ENCODE data around the gene SNX32. TPM values are rescaled to one million over a fixed set of nuclear protein-coding genes. Genes with fewer than 3 reads are reported as not detected.

SNX32 gene
- total and polyA plus RNA-seq, 5 donors = 0.20 to 0.88 (median 0.34) TPM; not detected in 1

- Histone ChIP-seq H3K27me3 (ENCODE audit: control insufficient read depth, insufficient read depth) (no peaks in the 10 kb centered on the region), H3K4me3 (ENCODE audit: low read length) (no peak overlapping the region), H3K27ac (ENCODE audit: low read length) (no peak overlapping the region), H3K4me1 (ENCODE audit: control insufficient read depth, insufficient read depth, low read length) (no peaks in the 10 kb centered on the region), H3K9me3 (ENCODE audit: control insufficient read depth, low read length) (no peaks in the 10 kb centered on the region)
- 94% methylated on average over 33 of the region's 33 CpGs for WGBS
- ATAC-seq (no peak), DNase-seq (peak in 2 of 3 donors; percentile 53 to 63)
- intact Hi-C loops (cut with DNase I) = no loop called here
These were observed 18.9 kb downstream of the SNX32 start for GRCh38 chr11:65852508-65853245.

- H3K27ac ChIP-seq (ENCODE audit: low read length) = no peak overlapping the region
- DNase-seq (peak; percentile 13 to 34 (median 32)), ATAC-seq (no peak)
- H3K4me1 ChIP-seq (ENCODE audit: control insufficient read depth, insufficient read depth, low read length) = no peaks in the 10 kb centered on the region
- H3K9me3 ChIP-seq (ENCODE audit: control insufficient read depth, low read length) = no peaks in the 10 kb centered on the region
- H3K4me3 ChIP-seq (ENCODE audit: low read length) = no peak overlapping the region
- no peaks in the 10 kb centered on the region for H3K27me3 ChIP-seq (ENCODE audit: control insufficient read depth, insufficient read depth)
- 89% methylated on average over 6 of the region's 6 CpGs for WGBS
- intact Hi-C loops (cut with DNase I) = no loop called here
These were observed 19.6 kb downstream of the SNX32 start for GRCh38 chr11:65853246-65853979.

- ATAC-seq = no peak
- peak in 1 of 3 donors; percentile 21 for DNase-seq
- intact Hi-C loops (cut with DNase I) = no loop called here
- H3K9me3 ChIP-seq (ENCODE audit: control insufficient read depth, low read length) = no peaks in the 10 kb centered on the region
- H3K27ac ChIP-seq (ENCODE audit: low read length) = no peak overlapping the region
- H3K4me3 ChIP-seq (ENCODE audit: low read length) = no peak overlapping the region
- no peaks in the 10 kb centered on the region for H3K4me1 ChIP-seq (ENCODE audit: control insufficient read depth, insufficient read depth, low read length)
- no peaks in the 10 kb centered on the region for H3K27me3 ChIP-seq (ENCODE audit: control insufficient read depth, insufficient read depth)
- WGBS = 94% methylated on average over 4 of the region's 4 CpGs
These were observed 20.4 kb downstream of the SNX32 start for GRCh38 chr11:65854161-65854592.

GRCh38 chr11:65854852-65855837 lies 21.4 kb downstream of the SNX32 start:
- DNase-seq (peak; percentile 11 to 66 (median 46)), ATAC-seq (no peak)
- 71% methylated on average over 15 of the region's 15 CpGs for WGBS
- no peaks in the 10 kb centered on the region for H3K27me3 ChIP-seq (ENCODE audit: control insufficient read depth, insufficient read depth)
- H3K9me3 ChIP-seq (ENCODE audit: control insufficient read depth, low read length) = no peaks in the 10 kb centered on the region
- H3K4me1 ChIP-seq (ENCODE audit: control insufficient read depth, insufficient read depth, low read length) = peaks cover 3% of the 10 kb centered on the region
- no peak overlapping the region for H3K27ac ChIP-seq (ENCODE audit: low read length)
- intact Hi-C loops (cut with DNase I) = no loop called here
- no peak overlapping the region for H3K4me3 ChIP-seq (ENCODE audit: low read length)

GRCh38 chr11:65855927-65856363 lies 22.2 kb downstream of the SNX32 start:
- intact Hi-C loops (cut with DNase I) = no loop called here
- peak; percentile 15 to 48 (median 34) for DNase-seq
- no peak overlapping the region for H3K27ac ChIP-seq (ENCODE audit: low read length)
- H3K4me3 ChIP-seq (ENCODE audit: low read length) = no peak overlapping the region
- H3K27me3 ChIP-seq (ENCODE audit: control insufficient read depth, insufficient read depth) = no peaks in the 10 kb centered on the region
- H3K9me3 ChIP-seq (ENCODE audit: control insufficient read depth, low read length) = no peaks in the 10 kb centered on the region
- H3K4me1 ChIP-seq (ENCODE audit: control insufficient read depth, insufficient read depth, low read length) = peaks cover 3% of the 10 kb centered on the region
- no peak for ATAC-seq
- 82% methylated on average over 15 of the region's 15 CpGs for WGBS

GRCh38 chr11:65856689-65857499 lies 23.1 kb downstream of the SNX32 start:
- Histone ChIP-seq H3K27ac (ENCODE audit: low read length) (peak overlapping the region; percentile 97), H3K27me3 (ENCODE audit: control insufficient read depth, insufficient read depth) (no peaks in the 10 kb centered on the region), H3K9me3 (ENCODE audit: control insufficient read depth, low read length) (no peaks in the 10 kb centered on the region), H3K4me1 (ENCODE audit: control insufficient read depth, insufficient read depth, low read length) (peaks cover 5% of the 10 kb centered on the region), H3K4me3 (ENCODE audit: low read length) (peak overlapping the region; percentile 94)
- WGBS = 1% methylated on average over 57 of the region's 57 CpGs
- intact Hi-C loops (cut with DNase I) = no loop called here
- DNase-seq = peak; percentile 88 to 94 (median 93)
- ATAC-seq = peak; percentile 46 to 50

GRCh38 chr11:65857500-65857852 lies 23.7 kb downstream of the SNX32 start:
- Histone ChIP-seq H3K27me3 (ENCODE audit: control insufficient read depth, insufficient read depth) (no peaks in the 10 kb centered on the region), H3K27ac (ENCODE audit: low read length) (peak overlapping the region; percentile 97), H3K9me3 (ENCODE audit: control insufficient read depth, low read length) (no peaks in the 10 kb centered on the region), H3K4me3 (ENCODE audit: low read length) (peak overlapping the region; percentile 94), H3K4me1 (ENCODE audit: control insufficient read depth, insufficient read depth, low read length) (peaks cover 5% of the 10 kb centered on the region)
- ATAC-seq (no peak), DNase-seq (peak in 2 of 3 donors; percentile 84 to 87)
- intact Hi-C loops (cut with DNase I) = no loop called here
- under 1% methylated on average over 49 of the region's 49 CpGs for WGBS

- no peaks in the 10 kb centered on the region for H3K27me3 ChIP-seq (ENCODE audit: control insufficient read depth, insufficient read depth)
- intact Hi-C loops (cut with DNase I) = no loop called here
- under 1% methylated on average over 92 of the region's 92 CpGs for WGBS
- peak; percentile 99 to 100 (median 100) for DNase-seq
- peak within 1 kb of the TSS; percentile 99 for H3K27ac ChIP-seq (ENCODE audit: low read length)
- H3K9me3 ChIP-seq (ENCODE audit: control insufficient read depth, low read length) = no peaks in the 10 kb centered on the region
- ATAC-seq = peak; percentile 77 to 82
- H3K4me3 ChIP-seq (ENCODE audit: low read length) = peak within 1 kb of the TSS; percentile 94
- peaks cover 5% of the 10 kb centered on the region for H3K4me1 ChIP-seq (ENCODE audit: control insufficient read depth, insufficient read depth, low read length)
These were observed 24.3 kb downstream of the SNX32 start, which contains the start of gene CFL1 for GRCh38 chr11:65857853-65858680. TSS of gene CFL1 (minus strand) at chr11:65858180. CDS start at chr11:65858099, 81 bp downstream.

- H3K9me3 ChIP-seq (ENCODE audit: control insufficient read depth, low read length) = no peaks in the 10 kb centered on the region
- peak overlapping the region; percentile 61 for H3K4me3 ChIP-seq (ENCODE audit: low read length)
- H3K27me3 ChIP-seq (ENCODE audit: control insufficient read depth, insufficient read depth) = no peaks in the 10 kb centered on the region
- DNase-seq (no peak), ATAC-seq (no peak)
- WGBS = under 1% methylated on average over 10 of the region's 10 CpGs
- intact Hi-C loops (cut with DNase I) = no loop called here
- peak overlapping the region; percentile 99 for H3K27ac ChIP-seq (ENCODE audit: low read length)
- peaks cover 5% of the 10 kb centered on the region for H3K4me1 ChIP-seq (ENCODE audit: control insufficient read depth, insufficient read depth, low read length)
These were observed 24.9 kb downstream of the SNX32 start for GRCh38 chr11:65858681-65859087.

Measured in right cardiac atrium (tissue), 5 donors.